Lower leg skin (tissue), 4 donors: ENCODE measurements around the gene BLMH. TPM values are rescaled to one million over a fixed set of nuclear protein-coding genes. Genes with fewer than 3 reads are reported as not detected.

Experiments used
- DNase-seq, 2 donors: peaks; one replicate each; pipeline ENCODE4 v3.0.0-alpha.2; 2019; ENCODE audit warnings: low spot score in 2 of 2
- H3K4me3 ChIP-seq: fragments of 200-600 bp; sonication (generic); 2 replicates; pipeline ENCODE4 v1.5.1; 2017; ENCODE audit warnings: mild to moderate bottlenecking, low read depth; ENCODE audit not compliant: poor library complexity, severe bottlenecking
- POLR2A ChIP-seq, 2 donors: fragments of 450-650 bp; IDR thresholded peaks; one replicate each; pipeline ENCODE4 v1.6.1; 2016 to 2017; ENCODE audit warnings: antibody characterized with exemption in 2 of 2, mild to moderate bottlenecking in 1 of 2, moderate library complexity in 1 of 2
- WGBS, 2 donors: methylation state at CpG; one replicate each; pipeline ENCODE4 v1.1.5; 2018; 5-methylcytosine and 5-hydroxymethylcytosine counted together
- intact Hi-C: fragments of 100-400 bp; cut with DNase I; formaldehyde crosslinking; loops from one replicate; pipeline ENCODE4 v1.15.0; 2023; ENCODE audit warnings: low total_unique reads
- total RNA-seq, 4 donors: library from RNA; depleted of rRNA; stranded (reverse); fragments of >200 nt; gene quantifications; one replicate each; pipeline ENCODE4 v1.1.0, GENCODE V29; 2016
- TF ChIP-seq, protein P1 (sequence below), 3 donors: fragments of 450-650 bp; IDR thresholded peaks; one replicate each; pipeline ENCODE4 v1.5.1; 2016; ENCODE audit warnings: antibody characterized with exemption in 3 of 3, mild to moderate bottlenecking in 3 of 3, moderate library complexity in 2 of 3

Gene BLMH
- total RNA-seq, 4 donors from 2014 or later, result 139 to 237 (median 177) TPM

DNA sequence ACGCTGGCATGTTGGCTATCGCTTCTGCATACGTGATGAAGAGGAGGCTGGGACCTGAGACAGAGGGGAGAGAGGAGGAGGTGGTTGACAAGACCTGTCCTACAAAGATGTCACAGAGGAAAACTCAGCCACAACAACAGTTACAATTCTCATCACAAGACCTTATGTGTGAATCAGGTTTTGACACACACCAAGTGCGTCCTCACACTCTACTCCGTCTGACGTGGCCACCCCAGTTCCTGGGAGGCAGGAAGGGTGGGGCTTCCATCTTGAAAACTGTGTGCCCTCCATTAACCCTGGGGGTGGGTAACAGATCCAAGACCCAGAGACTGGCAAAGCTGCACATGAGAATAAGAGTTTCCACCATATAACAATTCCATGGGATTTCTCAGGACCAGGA is 80.4 kb downstream of the BLMH start:
- no peak for TF ChIP-seq POLR2A (IDR thresholded peaks at IDR 0.05)
- TF ChIP-seq, protein P1, sequence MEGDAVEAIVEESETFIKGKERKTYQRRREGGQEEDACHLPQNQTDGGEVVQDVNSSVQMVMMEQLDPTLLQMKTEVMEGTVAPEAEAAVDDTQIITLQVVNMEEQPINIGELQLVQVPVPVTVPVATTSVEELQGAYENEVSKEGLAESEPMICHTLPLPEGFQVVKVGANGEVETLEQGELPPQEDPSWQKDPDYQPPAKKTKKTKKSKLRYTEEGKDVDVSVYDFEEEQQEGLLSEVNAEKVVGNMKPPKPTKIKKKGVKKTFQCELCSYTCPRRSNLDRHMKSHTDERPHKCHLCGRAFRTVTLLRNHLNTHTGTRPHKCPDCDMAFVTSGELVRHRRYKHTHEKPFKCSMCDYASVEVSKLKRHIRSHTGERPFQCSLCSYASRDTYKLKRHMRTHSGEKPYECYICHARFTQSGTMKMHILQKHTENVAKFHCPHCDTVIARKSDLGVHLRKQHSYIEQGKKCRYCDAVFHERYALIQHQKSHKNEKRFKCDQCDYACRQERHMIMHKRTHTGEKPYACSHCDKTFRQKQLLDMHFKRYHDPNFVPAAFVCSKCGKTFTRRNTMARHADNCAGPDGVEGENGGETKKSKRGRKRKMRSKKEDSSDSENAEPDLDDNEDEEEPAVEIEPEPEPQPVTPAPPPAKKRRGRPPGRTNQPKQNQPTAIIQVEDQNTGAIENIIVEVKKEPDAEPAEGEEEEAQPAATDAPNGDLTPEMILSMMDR (IDR thresholded peaks at IDR 0.05), result no peak
- DNase-seq, result peak in 1 of 2 donors; percentile 20
- intact Hi-C loops, result no loop called here
- WGBS, 2 donors, result 81 to 84% methylated on average over 6 of the region's 6 CpGs
- no peak overlapping the region for H3K4me3 ChIP-seq

GRCh38 chr17:30210901-30211300 is 80.8 kb downstream of the BLMH start:
- DNase-seq, result peak in 1 of 2 donors; percentile 59
- TF ChIP-seq, protein P1 (IDR thresholded peaks at IDR 0.05), result no peak
- TF ChIP-seq POLR2A (IDR thresholded peaks at IDR 0.05), result no peak
- 87 to 92% methylated on average over 10 of the region's 10 CpGs for WGBS, 2 donors
- intact Hi-C loops, result no loop called here
- H3K4me3 ChIP-seq, result no peak overlapping the region

DNA sequence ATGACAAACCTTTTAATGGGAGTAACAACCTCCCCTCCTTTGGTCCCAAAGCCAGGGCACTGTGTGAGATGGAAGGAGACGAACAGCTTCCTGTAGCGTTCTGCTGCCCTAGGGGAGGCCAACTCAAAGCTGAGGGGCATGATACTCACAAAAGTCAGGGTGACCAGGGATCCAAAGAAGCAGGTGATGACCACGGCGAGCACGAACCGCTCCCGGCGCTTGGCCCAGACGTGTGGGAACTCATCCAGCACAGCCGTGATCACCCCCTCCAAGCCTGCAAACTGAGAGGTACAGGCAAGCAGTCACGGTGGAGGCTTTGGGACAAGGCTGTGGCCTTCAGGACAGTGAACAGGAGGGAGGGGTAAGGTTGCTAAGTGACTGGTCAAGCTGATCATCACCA is 81.4 kb downstream of the BLMH start:
- DNase-seq, result peak in 1 of 2 donors; percentile 74
- intact Hi-C loops, result no loop called here
- H3K4me3 ChIP-seq, result no peak overlapping the region
- TF ChIP-seq, protein P1 (IDR thresholded peaks at IDR 0.05), result no peak
- no peak for TF ChIP-seq POLR2A (IDR thresholded peaks at IDR 0.05)
- 83 to 88% methylated on average over 11 of the region's 11 CpGs for WGBS, 2 donors

DNA sequence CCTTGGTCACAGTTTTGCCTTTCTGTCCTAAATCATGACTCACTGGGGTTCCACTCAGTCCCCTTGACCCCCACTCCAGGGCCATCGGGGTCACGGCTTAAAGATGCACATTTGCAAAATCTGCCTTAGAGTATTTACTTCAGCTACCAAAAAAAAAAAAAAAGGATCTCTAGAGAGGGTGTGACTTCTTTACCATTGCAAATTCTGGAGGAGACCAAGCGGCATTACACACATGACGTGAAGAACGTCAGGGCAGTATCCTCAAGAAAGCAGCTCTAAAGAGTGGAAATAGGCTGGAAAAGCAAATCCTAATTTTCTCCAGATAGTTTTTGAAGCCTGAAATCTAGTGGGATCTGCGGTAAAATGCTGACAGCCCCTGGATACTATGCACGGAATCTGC is 81.8 kb downstream of the BLMH start:
- no peak for TF ChIP-seq POLR2A (IDR thresholded peaks at IDR 0.05)
- TF ChIP-seq, protein P1 (IDR thresholded peaks at IDR 0.05), result no peak
- intact Hi-C loops, result no loop called here
- H3K4me3 ChIP-seq, result no peak overlapping the region
- peak in 1 of 2 donors; percentile 26 for DNase-seq
- 92 to 93% methylated on average over 7 of the region's 7 CpGs for WGBS, 2 donors

- TF ChIP-seq POLR2A (IDR thresholded peaks at IDR 0.05), result no peak
- TF ChIP-seq, protein P1 (IDR thresholded peaks at IDR 0.05), result no peak
- intact Hi-C loops, result no loop called here
- 65 to 71% methylated on average over 3 of the region's 3 CpGs for WGBS, 2 donors
- no peak for DNase-seq
- no peak overlapping the region for H3K4me3 ChIP-seq
Measured at GRCh38 chr17:30208214-30208613, 83.5 kb downstream of the BLMH start.

GRCh38 chr17:30207655-30208054 is 84.1 kb downstream of the BLMH start:
- intact Hi-C loops, result no loop called here
- whole genome bisulfite sequencing, 2 donors, result 83 to 85% methylated on average over 9 of the region's 9 CpGs
- H3K4me3 ChIP-seq, result no peak overlapping the region
- DNase-seq, result peak in 1 of 2 donors; percentile 53
- TF ChIP-seq, protein P1 (IDR thresholded peaks at IDR 0.05), result no peak
